HG02885 (cell line): ENCODE measurements around the gene PRDX1.
"Not testable (repeated sequence)": the region's sequence is repeated elsewhere in the genome, so short reads cannot be mapped to it uniquely, and the experiment has no call there.

ENCODE experiments used
- ATAC-seq: cut with Tn5 transposase; IDR thresholded peaks from one replicate; pipeline ENCODE4 v1.9.1; 2021; ENCODE audit warnings: mild to moderate bottlenecking; ENCODE audit not compliant: unreplicated experiment, poor library complexity

The PRDX1 gene

GRCh38 chr1:45507893-45508292 is 13.8 kb downstream of the PRDX1 start:
- no peak for ATAC-seq

GRCh38 chr1:45507195-45507594 is 14.5 kb downstream of the PRDX1 start:
- no peak for ATAC-seq

DNA sequence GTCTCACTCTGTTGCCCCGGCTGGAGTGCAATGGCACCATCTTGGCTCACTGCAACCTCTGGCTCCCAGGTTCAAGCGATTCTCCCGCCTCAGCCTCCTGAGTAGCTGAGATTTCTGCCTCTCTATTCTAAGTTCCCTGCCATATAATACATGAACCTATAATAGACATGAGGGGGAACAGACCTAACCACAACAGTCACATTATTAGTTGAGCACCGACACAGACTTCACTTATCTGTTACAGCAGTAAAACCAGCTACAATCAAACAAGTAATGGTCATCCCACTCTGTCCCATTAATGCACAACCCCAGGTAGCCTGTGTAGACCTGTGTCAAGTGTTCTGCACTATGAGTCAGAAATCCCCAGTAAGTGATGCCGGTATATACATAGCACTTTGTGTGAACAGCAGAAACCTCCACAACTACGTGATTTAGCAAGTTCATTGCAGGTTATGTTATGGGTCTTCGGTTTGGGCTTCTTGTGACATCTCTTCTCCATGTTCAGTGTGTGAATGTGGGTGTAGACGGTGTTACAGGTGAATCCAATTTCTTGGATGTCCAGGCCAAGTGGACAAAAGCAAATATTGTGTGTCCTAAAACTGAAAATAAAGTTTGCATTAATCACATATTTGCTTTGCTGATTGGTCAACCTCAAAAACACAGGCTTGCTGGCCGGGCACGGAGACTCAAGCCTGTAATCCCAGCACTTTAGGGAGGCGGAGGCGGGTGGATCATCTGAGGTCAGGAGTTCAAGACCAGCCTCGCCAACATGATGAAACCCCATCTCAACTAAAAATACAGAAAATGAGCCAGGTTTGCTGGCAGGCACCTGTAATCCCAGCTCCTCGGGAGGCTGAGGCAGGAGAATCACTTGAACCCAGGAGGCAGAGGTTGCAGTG is 18.0 kb downstream of the PRDX1 start:
- ATAC-seq: no peak

DNA sequence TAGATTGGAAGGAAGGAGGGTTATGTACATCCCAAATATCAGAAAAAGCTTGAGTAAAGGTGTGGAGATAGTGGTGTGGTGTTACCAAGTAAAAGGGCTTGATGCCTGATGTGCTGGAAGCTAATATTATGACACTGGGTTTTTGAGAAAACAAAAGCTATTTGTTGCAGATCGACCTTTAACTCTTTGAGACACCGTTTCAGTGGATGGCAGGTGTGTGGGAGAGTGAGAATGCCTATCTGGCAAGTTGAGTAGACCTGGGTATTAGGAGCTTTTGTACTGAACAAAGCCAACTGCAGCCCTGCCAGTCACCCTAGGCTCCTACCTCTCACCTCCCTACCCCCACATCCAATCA is 20.2 kb downstream of the PRDX1 start:
- no peak for ATAC-seq

DNA sequence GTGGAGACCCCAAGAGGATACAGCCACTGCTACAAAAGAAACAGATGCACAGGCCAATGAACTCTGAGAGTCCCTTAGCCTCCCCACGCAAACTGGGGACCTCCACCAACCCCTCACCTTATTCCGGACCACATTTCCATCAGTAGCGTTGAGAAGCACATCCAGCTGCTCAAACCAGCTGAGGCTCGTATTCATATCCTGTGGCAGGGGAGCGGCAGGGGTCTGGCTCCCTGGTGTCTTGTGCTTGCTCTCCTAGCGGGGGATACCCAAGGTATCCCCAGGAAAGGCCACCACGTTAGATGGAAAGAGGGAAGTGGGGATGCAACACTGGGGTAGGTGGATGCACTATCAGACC is 22.3 kb downstream of the PRDX1 start:
- no peak for ATAC-seq

- no peak for ATAC-seq
Observed at GRCh38 chr1:45498279-45498678, 23.4 kb downstream of the PRDX1 start.

GRCh38 chr1:45493116-45493697 is 28.5 kb downstream of the PRDX1 start:
- no peak for ATAC-seq

- ATAC-seq: no peak
Observed at GRCh38 chr1:45492691-45493090, 29.0 kb downstream of the PRDX1 start.

DNA sequence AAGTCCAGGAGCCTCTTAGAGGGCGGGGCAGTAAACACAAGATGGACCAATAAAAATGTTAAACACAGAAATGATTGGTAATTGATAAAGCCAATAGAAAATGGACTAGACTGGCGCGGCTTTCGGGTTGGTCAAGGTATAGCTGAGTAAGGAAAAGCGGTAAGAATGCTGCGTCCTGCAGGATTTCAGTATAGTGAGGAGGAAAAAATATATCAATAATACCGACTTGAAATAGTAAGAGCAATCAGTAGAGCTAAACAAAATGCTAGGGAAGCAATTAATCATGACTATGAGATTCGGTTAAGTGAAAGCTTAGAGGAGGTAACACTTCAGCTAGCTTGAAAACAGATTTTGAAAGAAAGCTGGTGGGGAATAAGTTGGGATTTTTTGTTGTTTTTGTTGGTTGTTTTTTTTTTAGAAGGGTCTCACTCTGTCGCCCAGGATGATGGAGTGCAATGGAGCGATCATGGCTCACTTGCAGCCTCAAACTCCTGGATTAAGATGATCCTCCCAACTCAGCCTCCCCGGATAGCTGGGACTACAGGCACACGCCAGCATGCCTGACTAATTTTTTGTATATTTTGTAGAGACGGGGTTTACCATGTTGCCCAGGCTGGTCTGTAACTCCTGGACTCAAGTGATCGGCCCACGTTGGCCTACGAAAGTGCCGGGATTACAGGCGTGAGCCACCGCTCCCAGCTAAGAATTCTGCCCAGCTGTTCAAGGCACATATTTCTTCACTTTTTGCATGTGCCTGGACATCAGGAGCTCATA is 30.0 kb downstream of the PRDX1 start:
- no peak for ATAC-seq

GRCh38 chr1:45490626-45491486 is 30.8 kb downstream of the PRDX1 start, which contains the start of gene TESK2:
Gene TESK2, minus strand, starts transcription at chr1:45491163. Its CDS starts 33,378 bp downstream, at chr1:45457785.
- ATAC-seq: peak; percentile 87

DNA sequence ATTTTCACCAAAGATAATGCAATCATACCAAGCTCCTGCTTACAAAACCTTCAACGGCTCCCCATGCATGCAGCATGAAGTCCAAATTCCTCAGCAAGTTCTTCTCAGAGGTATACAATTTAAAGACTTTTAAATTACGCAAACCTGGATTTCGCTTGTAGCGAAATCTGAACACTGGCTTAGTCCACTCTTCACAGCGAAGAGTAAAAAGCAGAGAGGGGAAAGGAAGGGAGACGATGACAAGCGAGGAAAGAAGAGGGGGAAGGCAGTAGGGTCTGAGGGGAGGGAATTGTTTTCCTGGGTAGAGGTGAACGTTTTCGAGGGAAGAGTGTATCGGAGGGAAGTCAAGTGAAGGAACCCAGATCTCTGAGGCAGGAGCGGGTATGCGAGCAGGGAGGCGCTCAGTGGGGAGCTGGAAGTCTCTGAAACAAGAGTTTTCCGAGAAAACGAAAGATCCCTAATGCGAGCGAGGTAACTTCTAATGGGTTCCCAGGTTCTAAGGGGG is 31.5 kb downstream of the PRDX1 start:
- no peak for ATAC-seq

DNA sequence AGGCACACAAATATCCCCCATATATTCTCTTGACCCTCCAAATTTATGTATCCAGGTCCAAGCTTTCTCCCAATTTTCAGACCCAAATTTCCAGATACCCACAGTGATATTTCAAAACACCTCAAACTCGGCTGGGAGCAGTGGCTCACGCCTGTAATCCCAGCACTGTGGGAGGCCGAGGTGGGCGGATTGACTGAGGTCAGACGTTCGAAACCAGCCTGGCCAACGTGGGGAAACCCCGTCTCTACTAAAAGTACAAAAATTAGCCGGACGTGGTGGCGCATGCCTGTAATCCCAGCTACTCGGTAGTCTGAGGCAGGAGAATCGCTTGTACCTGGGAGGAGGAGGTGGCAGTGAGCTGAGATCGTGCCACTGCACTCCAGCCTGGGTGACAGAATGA is 32.3 kb downstream of the PRDX1 start:
- not testable (repeated sequence) for ATAC-seq

GRCh38 chr1:45488666-45489377 is 32.9 kb downstream of the PRDX1 start:
- no peak for ATAC-seq

GRCh38 chr1:45485949-45486348 is 35.7 kb downstream of the PRDX1 start:
- ATAC-seq: no peak

- ATAC-seq: no peak
Observed at GRCh38 chr1:45479039-45479748, 42.5 kb downstream of the PRDX1 start.

- no peak for ATAC-seq
Observed at GRCh38 chr1:45478121-45478814, 43.4 kb downstream of the PRDX1 start.

DNA sequence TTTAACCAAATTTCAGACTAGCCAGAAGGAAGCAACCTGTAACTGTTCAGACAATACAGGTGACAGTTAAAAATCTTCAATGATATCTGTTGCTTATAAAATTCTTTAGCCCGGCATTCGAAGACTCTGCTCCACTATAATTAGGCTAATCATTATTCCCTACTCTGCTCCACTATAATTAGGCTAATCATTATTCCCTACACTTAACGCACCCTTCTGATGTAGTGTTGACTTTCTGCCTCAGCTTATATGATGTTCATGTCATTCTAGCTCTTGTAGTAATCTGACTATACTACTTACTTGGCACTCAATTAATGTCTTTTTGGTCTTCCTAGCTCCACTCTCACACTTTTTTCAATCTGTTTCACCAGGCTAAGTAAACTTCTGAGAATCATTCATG is 44.0 kb downstream of the PRDX1 start:
- ATAC-seq: no peak

DNA sequence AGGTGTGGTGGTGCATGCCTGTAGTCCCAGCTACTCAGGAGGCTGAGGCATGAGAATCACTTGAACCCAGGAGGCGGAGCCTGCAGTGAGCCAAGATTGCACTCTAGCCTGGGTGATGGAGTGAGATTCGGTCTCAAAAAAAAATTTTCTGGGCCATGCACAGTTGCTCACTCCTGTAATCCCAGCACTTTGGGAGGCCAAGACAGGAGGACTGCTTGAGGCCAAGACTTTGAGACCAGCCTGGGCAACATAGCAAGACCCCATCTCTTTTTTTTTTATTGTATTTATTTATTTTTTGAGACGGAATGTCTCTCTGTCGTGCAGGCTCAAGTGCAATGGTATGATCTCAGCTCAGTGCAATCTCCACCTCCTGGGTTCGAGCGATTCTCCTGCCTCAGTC is 47.5 kb downstream of the PRDX1 start:
- not testable (repeated sequence) for ATAC-seq
